GM10248 (cell line): ENCODE results near the gene EHD3.

Experiments
- CTCF ChIA-PET: fragments of 300-600 bp; sonication (Branson Sonifier 250); formaldehyde crosslinking; extraction: SDS; loops from one replicate; lab custom pipeline; 2021; ENCODE audit warnings: antibody characterized with exemption; lab: Yijun Ruan, JAX
- POLR2A ChIA-PET: fragments of 350-650 bp; sonication (Branson Sonifier 250); formaldehyde crosslinking; extraction: SDS; loops from one replicate; lab custom pipeline; 2020; ENCODE audit warnings: antibody characterized with exemption; lab: Yijun Ruan, JAX
- DNase-seq: peaks from one replicate; pipeline ENCODE4 v3.0.0; 2012; ENCODE audit errors: extremely low spot score
- CTCF ChIP-seq: IDR thresholded peaks from 2 replicates; pipeline ENCODE4 v1.5.1; 2012; ENCODE audit warnings: mild to moderate bottlenecking, low read depth; ENCODE audit errors: extremely low read depth, missing control alignments, control extremely low read depth

The EHD3 gene

GRCh38 chr2:31233741-31234682, at the start of gene EHD3:
Gene EHD3, plus strand, starts transcription at chr2:31234152. Its CDS starts 470 bp downstream, at chr2:31234622.
- CTCF ChIA-PET, result interaction anchor here (0.6 to 2.2 kb wide), 8 partner anchors 14 to 522 kb away, joined by 3 to 8 read pairs (median 3); no protein-coding TSS in a partner anchor
- peak; percentile 80 for DNase-seq
- peak; percentile 48 for TF ChIP-seq CTCF
- POLR2A ChIA-PET, result no interaction called here

GRCh38 chr2:31187166-31187565, 46.8 kb upstream of the EHD3 start:
- no peak for DNase-seq
- no peak for TF ChIP-seq CTCF
- ChIA-PET POLR2A (no interaction called here), CTCF (interaction anchor here (1.5 kb wide), 1 partner anchor 17 kb away, joined by 3 read pairs; no protein-coding TSS in a partner anchor)

GRCh38 chr2:31188131-31188530, 45.8 kb upstream of the EHD3 start:
- ChIA-PET POLR2A (no interaction called here), CTCF (interaction anchor here (1.0 to 1.5 kb wide), 2 partner anchors 11 to 18 kb away, joined by 3 read pairs; no protein-coding TSS in a partner anchor)
- DNase-seq, result no peak
- no peak for TF ChIP-seq CTCF

- TF ChIP-seq CTCF, result no peak
- ChIA-PET POLR2A (no interaction called here), CTCF (interaction anchor here (2.5 kb wide), 1 partner anchor 19 kb away, joined by 15 read pairs; no protein-coding TSS in a partner anchor)
- DNase-seq, result no peak
These were observed 44.8 kb upstream of the EHD3 start for GRCh38 chr2:31189141-31189540.

- ChIA-PET CTCF (interaction anchor here (0.9 to 2.5 kb wide), 3 partner anchors 18 to 71 kb away, joined by 3 to 15 read pairs (median 4); no protein-coding TSS in a partner anchor), POLR2A (no interaction called here)
- TF ChIP-seq CTCF, result no peak
- no peak for DNase-seq
These were observed 43.8 kb upstream of the EHD3 start for GRCh38 chr2:31190188-31190587.

- CTCF ChIA-PET, result interaction anchor here (1.2 kb wide), 1 partner anchor 42 kb away, joined by 3 read pairs; the partner anchor contains the start of gene EHD3
- POLR2A ChIA-PET, result no interaction called here
- no peak for DNase-seq
- TF ChIP-seq CTCF, result no peak
These were observed 42.0 kb upstream of the EHD3 start for GRCh38 chr2:31191931-31192330.
